NCI-H128 (cell line): ENCODE measurements around the gene CDKN2D.

Experiments used
- DNase-seq: peaks from one replicate; lab custom pipeline; 2025; ENCODE audit not compliant: unreplicated experiment; lab: John Stamatoyannopoulos, UW

Gene CDKN2D

GRCh38 chr19:10521461-10522171 lies 47.2 kb downstream of the CDKN2D start:
- no peak for DNase-seq

GRCh38 chr19:10520652-10521318 lies 48.0 kb downstream of the CDKN2D start:
- no peak for DNase-seq

GRCh38 chr19:10519421-10519820 lies 49.4 kb downstream of the CDKN2D start:
- DNase-seq = no peak

GRCh38 chr19:10518444-10519361 lies 50.1 kb downstream of the CDKN2D start:
- DNase-seq = no peak

GRCh38 chr19:10517760-10518443 lies 50.9 kb downstream of the CDKN2D start:
- DNase-seq = no peak

- no peak for DNase-seq
Observed at GRCh38 chr19:10517361-10517759, 51.4 kb downstream of the CDKN2D start, which contains the start of gene S1PR5. S1PR5 (minus strand) TSS chr19:10517447; CDS start chr19:10515011, 2,436 bp downstream.

GRCh38 chr19:10516671-10517286 lies 52.0 kb downstream of the CDKN2D start:
- no peak for DNase-seq
